Colonic mucosa (tissue), 4 donors: Measurements from ENCODE around the gene DNAH6. TPM values are rescaled to one million over a fixed set of nuclear protein-coding genes. Genes with fewer than 3 reads are reported as not detected.

ENCODE experiments used
- DNase-seq: peaks from one replicate; pipeline ENCODE4 v3.0.0-alpha.2; 2020
- H3K27ac ChIP-seq: fragments of 200-600 bp; one replicate; pipeline ENCODE4 v1.8.0; 2021
- H3K27me3 ChIP-seq: fragments of 200-600 bp; one replicate; pipeline ENCODE4 v1.8.0; 2021
- H3K36me3 ChIP-seq: fragments of 200-600 bp; one replicate; pipeline ENCODE4 v1.8.0; 2021
- H3K4me1 ChIP-seq: fragments of 200-600 bp; one replicate; pipeline ENCODE4 v1.8.0; 2021; ENCODE audit warnings: mild to moderate bottlenecking
- H3K4me3 ChIP-seq: fragments of 200-600 bp; one replicate; pipeline ENCODE4 v1.8.0; 2021
- H3K9ac ChIP-seq, 2 donors: one replicate each; pipeline ENCODE4 v1.7.0; 2013; ENCODE audit warnings: control low read depth in 2 of 2, low read depth in 2 of 2, low read length in 2 of 2
- H3K9me3 ChIP-seq: fragments of 200-600 bp; one replicate; pipeline ENCODE4 v1.8.0; 2021
- intact Hi-C: fragments of 100-400 bp; cut with DNase I; formaldehyde crosslinking; loops from one replicate; pipeline ENCODE4 v1.14.1; 2022
- total RNA-seq, 2 donors: library from RNA; stranded (reverse); fragmentation: NEBNext Ultra II Directional in 1 of 2; extraction: Animal tissue kit (Norgen Biotek cat#: 25700) in 1 of 2; gene quantifications; one replicate each; pipeline ENCODE4 v1.2.1, GENCODE V29; 2021
- TF ChIP-seq, protein P1 (sequence below): fragments of 200-600 bp; IDR thresholded peaks from one replicate; pipeline ENCODE4 v1.8.0; 2022; ENCODE audit warnings: antibody characterized with exemption, mild to moderate bottlenecking
- donor health status: healthy.
- donor health status: DM: no; HTN: no; CAD: no.
- donor health status: DM: no; HTN: no; CAD: no.

The DNAH6 gene
- total RNA-seq, 2 donors from 2014 or later: 1.2 to 1.8 TPM

DNA sequence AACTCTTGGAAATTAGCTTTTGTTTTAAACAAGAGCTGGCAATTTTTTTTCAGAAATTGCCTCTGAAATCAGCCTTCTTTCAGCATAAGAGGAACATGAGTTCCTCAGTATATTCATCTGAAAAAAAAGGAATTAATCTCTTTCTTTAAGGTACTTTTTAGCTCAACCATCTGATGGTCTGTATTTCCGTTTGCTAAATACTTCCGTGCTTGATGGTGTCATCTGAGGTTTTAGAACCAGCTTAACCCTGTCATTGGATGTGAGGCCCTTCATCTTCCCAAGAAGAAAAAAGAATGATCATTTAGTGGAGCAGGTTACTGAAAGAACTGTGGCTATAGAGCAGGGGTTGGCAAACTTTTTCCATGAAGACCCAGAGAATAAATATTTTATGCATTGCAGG lies 189.6 kb downstream of the DNAH6 start:
- DNase-seq: no peak
- H3K4me3 ChIP-seq: no peak overlapping the region
- H3K27ac ChIP-seq: no peak overlapping the region
- intact Hi-C loops: no loop called here
- no peaks in the 10 kb centered on the region for H3K27me3 ChIP-seq
- no peaks in the 10 kb centered on the region for H3K4me1 ChIP-seq
- H3K36me3 ChIP-seq: no peaks in the 10 kb centered on the region
- H3K9me3 ChIP-seq: no peaks in the 10 kb centered on the region
- TF ChIP-seq, protein P1, sequence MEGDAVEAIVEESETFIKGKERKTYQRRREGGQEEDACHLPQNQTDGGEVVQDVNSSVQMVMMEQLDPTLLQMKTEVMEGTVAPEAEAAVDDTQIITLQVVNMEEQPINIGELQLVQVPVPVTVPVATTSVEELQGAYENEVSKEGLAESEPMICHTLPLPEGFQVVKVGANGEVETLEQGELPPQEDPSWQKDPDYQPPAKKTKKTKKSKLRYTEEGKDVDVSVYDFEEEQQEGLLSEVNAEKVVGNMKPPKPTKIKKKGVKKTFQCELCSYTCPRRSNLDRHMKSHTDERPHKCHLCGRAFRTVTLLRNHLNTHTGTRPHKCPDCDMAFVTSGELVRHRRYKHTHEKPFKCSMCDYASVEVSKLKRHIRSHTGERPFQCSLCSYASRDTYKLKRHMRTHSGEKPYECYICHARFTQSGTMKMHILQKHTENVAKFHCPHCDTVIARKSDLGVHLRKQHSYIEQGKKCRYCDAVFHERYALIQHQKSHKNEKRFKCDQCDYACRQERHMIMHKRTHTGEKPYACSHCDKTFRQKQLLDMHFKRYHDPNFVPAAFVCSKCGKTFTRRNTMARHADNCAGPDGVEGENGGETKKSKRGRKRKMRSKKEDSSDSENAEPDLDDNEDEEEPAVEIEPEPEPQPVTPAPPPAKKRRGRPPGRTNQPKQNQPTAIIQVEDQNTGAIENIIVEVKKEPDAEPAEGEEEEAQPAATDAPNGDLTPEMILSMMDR: no peak
- no peak overlapping the region for H3K9ac ChIP-seq

DNA sequence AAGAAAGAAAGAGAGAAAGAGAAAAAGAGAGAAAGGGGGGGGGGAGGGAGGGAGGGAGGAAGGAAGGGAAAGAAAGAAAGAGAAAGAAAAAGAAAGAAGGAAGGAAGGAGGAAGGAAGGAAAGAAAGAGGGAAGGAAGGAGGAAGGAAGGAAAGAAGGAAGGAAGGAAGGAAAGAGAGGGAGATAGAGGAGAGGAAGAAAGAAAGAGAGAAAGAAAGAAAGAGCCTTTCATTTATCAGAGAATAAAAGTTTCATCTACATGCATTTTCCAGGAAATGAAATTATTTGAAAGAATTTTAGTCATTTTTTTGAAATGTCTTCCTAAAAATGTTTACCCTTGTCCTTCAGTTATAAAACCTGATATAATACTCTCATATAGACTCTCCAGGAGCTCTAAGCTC lies 192.1 kb downstream of the DNAH6 start:
- Histone ChIP-seq H3K4me1 (no peaks in the 10 kb centered on the region), H3K27ac (no peak overlapping the region), H3K4me3 (no peak overlapping the region), H3K36me3 (no peaks in the 10 kb centered on the region), H3K27me3 (no peaks in the 10 kb centered on the region), H3K9me3 (no peaks in the 10 kb centered on the region), H3K9ac (no peak overlapping the region)
- DNase-seq: no peak
- intact Hi-C loops: no loop called here
- TF ChIP-seq, protein P1: no peak

DNA sequence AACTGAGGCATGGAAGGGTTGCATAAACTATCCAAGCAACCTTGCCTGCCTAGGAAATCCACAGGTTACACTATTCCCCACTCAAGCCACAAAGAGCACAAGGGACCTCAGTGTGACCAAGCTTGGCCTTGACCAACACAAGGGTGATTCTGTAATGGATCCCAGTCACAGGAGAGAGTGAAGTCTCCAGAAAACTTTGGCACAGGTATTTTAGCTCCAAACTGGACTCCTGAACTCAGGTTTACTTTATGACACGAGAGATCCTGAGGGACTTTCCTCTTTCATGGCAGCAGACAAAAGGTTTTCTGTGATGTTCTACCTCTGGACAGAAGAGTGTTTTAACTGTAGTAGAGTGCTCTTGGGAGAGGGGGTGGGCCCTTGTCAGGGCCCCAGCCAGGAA lies 195.4 kb downstream of the DNAH6 start:
- no peaks in the 10 kb centered on the region for H3K9me3 ChIP-seq
- no peaks in the 10 kb centered on the region for H3K27me3 ChIP-seq
- H3K27ac ChIP-seq: no peak overlapping the region
- H3K4me1 ChIP-seq: no peaks in the 10 kb centered on the region
- no peak for DNase-seq
- intact Hi-C loops: no loop called here
- H3K36me3 ChIP-seq: no peaks in the 10 kb centered on the region
- TF ChIP-seq, protein P1: no peak
- no peak overlapping the region for H3K9ac ChIP-seq
- no peak overlapping the region for H3K4me3 ChIP-seq

DNA sequence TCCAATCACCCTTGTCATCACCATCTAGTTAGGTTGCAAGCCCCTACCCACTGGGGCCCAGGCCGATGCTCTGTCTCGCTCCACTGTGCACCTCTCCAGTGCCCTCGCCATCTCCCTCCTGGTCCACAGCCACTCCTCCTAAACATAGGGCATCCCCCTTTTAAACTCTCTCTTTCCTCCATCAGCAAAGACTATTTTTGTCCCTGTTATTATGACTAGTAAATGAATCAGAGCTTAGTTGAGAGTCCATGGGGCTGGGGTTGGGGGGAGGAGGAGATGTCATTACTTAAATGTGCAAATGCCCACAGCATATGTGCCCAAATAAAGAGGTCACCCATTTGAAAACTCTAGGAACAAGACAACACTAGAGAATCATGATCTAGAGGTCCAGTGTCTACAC lies 197.1 kb downstream of the DNAH6 start:
- intact Hi-C loops: no loop called here
- TF ChIP-seq, protein P1: no peak

DNA sequence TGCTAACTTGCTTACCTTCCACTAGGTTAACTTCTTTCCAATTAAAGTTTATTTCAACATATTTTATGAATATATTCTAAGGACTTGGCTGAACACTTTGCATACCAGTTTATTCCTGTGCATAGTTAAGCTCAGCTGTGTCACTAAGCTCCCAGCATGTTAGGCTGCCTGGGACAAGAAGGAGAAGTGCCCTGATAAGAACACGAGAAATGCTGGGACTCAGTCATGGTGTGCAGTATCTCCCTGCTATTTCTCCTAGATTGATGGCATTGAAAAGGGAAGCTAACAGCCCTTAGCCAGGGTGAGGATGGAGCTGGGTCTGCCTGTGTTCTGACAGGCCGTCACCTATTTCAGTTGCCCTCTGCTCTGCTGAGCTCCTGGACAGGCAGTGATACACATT lies 200.3 kb downstream of the DNAH6 start:
- Histone ChIP-seq H3K36me3 (no peaks in the 10 kb centered on the region), H3K27me3 (no peaks in the 10 kb centered on the region)
- intact Hi-C loops: no loop called here

More for the DNA sequence above, 197.1 kb downstream of the DNAH6 start:
- no peak for DNase-seq
- no peaks in the 10 kb centered on the region for H3K4me1 ChIP-seq
- H3K36me3 ChIP-seq: no peaks in the 10 kb centered on the region
- no peak overlapping the region for H3K4me3 ChIP-seq
- H3K27ac ChIP-seq: no peak overlapping the region
- no peaks in the 10 kb centered on the region for H3K27me3 ChIP-seq
- H3K9ac ChIP-seq: no peak overlapping the region
- no peaks in the 10 kb centered on the region for H3K9me3 ChIP-seq

More for the DNA sequence above, 200.3 kb downstream of the DNAH6 start:
- Histone ChIP-seq H3K4me3 (no peak overlapping the region), H3K9me3 (no peaks in the 10 kb centered on the region), H3K27ac (no peak overlapping the region), H3K4me1 (no peaks in the 10 kb centered on the region), H3K9ac (no peak overlapping the region)
- TF ChIP-seq, protein P1: no peak
- no peak for DNase-seq
